Suprapubic skin (tissue), 3 donors: ENCODE results near the gene PDE2A.

ENCODE experiments used
- POLR2AphosphoS5 ChIP-seq, 3 donors: sonication (generic); formaldehyde crosslinking; IDR thresholded peaks; one replicate each; pipeline ENCODE4 v1.6.1; 2017; ENCODE audit warnings: antibody characterized with exemption in 3 of 3
- TF ChIP-seq, protein P1 (sequence below), 2 donors: fragments of 200-600 bp in 1 of 2; fragments of 450-650 bp in 1 of 2; sonication (generic) in 1 of 2; IDR thresholded peaks; one replicate each; pipeline ENCODE4 v1.5.1; 2016 to 2019; ENCODE audit warnings: antibody characterized with exemption in 2 of 2, mild to moderate bottlenecking in 1 of 2, moderate library complexity in 1 of 2

DNA sequence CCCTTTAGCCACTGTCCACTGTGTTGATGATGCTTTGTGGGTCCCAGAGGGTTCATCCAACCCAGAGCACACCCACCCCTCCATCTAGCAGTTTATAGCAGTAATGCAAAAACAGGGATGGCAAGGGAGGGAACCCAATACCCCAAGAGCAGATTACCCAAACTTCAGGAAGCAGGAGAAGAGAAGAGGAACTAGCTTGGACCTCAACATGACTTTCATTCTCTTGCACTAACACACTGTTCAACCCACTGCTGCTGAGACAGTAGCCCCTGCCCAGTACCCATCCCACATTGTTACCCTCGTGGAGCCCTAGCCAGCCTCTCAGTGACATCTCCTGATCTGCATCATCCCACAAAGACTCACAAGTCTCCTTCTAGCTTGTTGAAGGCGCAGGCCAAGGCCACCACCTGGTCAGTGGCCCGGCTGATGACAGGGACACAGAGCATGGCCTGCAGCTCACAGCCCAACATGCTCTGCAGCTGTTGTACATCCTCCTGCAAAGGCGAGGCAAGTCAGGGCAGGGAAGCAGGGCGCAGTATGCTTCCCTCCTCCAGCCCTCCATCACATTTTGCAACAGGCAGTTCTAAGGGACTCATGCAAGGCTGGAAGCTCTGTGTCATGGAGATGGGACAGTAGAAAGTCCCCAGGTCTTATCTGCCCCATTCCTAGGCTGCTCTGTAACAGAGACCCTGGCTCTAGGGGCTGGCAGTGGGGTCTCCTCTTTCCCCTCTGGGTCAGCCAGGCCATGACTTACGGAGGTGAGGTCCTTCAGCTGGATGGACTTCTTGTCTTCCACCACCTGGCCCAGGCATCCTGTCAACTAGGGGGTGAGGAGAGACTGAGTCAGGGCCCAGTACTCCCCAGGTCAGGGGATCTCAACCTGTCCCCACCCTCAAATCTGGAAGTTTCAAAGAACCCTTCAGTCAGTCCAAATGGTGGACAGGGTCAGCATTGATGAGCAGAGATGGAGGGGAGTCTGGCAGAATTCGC is 85.5 kb downstream of the PDE2A start:
- TF ChIP-seq POLR2AphosphoS5 (IDR thresholded peaks at IDR 0.05), result no peak
- TF ChIP-seq, protein P1, sequence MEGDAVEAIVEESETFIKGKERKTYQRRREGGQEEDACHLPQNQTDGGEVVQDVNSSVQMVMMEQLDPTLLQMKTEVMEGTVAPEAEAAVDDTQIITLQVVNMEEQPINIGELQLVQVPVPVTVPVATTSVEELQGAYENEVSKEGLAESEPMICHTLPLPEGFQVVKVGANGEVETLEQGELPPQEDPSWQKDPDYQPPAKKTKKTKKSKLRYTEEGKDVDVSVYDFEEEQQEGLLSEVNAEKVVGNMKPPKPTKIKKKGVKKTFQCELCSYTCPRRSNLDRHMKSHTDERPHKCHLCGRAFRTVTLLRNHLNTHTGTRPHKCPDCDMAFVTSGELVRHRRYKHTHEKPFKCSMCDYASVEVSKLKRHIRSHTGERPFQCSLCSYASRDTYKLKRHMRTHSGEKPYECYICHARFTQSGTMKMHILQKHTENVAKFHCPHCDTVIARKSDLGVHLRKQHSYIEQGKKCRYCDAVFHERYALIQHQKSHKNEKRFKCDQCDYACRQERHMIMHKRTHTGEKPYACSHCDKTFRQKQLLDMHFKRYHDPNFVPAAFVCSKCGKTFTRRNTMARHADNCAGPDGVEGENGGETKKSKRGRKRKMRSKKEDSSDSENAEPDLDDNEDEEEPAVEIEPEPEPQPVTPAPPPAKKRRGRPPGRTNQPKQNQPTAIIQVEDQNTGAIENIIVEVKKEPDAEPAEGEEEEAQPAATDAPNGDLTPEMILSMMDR (IDR thresholded peaks at IDR 0.05), result no peak
